ENCODE results near the gene HMCES.

DNA sequence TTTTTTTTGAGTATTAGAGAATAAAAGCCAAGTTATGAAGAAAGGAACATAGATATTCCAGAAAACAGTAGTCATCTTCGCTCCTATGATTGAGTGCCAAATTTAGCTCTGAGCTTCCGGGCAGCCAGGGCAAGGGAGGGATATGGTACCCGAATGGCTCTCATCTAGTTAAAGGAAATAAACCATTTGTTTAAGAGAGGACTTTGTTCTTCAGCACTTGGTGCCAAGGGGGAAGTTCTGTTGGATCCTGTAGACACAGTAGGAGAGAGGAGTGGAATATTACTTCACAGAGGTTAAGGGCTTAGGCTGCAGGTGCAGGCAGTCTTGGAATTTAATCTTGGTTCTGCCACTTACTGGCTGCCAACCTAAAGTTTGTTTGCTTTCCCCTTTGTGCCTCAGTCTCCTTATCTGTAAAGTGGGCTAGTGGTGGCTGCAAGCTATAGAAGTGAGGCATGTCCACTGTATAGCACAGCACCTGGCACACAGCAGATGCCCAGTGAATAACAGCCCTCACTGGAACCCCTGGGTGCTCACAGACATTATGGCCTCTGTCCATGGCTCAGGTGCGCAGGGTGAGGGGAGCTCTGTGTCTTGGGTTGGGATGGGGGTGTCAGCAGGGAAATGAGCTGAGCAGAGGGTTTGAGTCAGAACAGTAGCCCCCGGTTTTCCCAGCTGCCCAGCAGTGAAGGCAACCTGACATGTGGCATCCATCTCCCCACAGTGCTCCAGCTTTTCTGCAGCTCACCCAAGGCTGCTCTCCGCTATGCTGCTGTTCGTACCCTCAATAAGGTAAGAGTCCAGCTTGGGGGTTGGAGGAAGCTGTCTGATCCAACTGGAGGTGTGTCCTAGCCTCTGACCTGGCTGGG is 18.8 kb upstream of the HMCES start:
- TF ChIP-seq POLR2A (IDR thresholded peaks at IDR 0.05), result no peak
- TF ChIP-seq CTCF (IDR thresholded peaks at IDR 0.05), result no peak

Data from uterus (tissue), 2 donors.